ENCODE results near the gene MYO10. TPM values are rescaled to one million over a fixed set of nuclear protein-coding genes. Genes with fewer than 3 reads are reported as not detected.

MYO10 gene
- total RNA-seq, 1 donor from 2014 or later, result 67.0 TPM

GRCh38 chr5:16809395-16810207 lies 126.5 kb downstream of the MYO10 start:
- H3K4me3 ChIP-seq, result no peak overlapping the region

GRCh38 chr5:16809010-16809394 lies 127.1 kb downstream of the MYO10 start:
- H3K36me3 ChIP-seq, result no peaks in the 10 kb centered on the region
- intact Hi-C loops (cut with DNase I), result no loop called here
- H3K9me3 ChIP-seq, result no peaks in the 10 kb centered on the region
- peaks cover 37% of the 10 kb centered on the region for H3K4me1 ChIP-seq
- no peak for TF ChIP-seq CTCF (IDR thresholded peaks at IDR 0.05)
- DNase-seq (no peak), ATAC-seq (no peak)
- peak overlapping the region; percentile 58 for H3K27ac ChIP-seq
- no peak overlapping the region for H3K4me3 ChIP-seq
- no peaks in the 10 kb centered on the region for H3K27me3 ChIP-seq

More at GRCh38 chr5:16809395-16810207, 126.5 kb downstream of the MYO10 start:
- intact Hi-C loops (cut with DNase I), result no loop called here
- ATAC-seq (peak; percentile 70), DNase-seq (no peak)
- TF ChIP-seq CTCF (IDR thresholded peaks at IDR 0.05), result no peak
- H3K27me3 ChIP-seq, result no peaks in the 10 kb centered on the region
- H3K36me3 ChIP-seq, result no peaks in the 10 kb centered on the region
- peak overlapping the region; percentile 58 for H3K27ac ChIP-seq
- peaks cover 37% of the 10 kb centered on the region for H3K4me1 ChIP-seq
- H3K9me3 ChIP-seq, result no peaks in the 10 kb centered on the region

DNA sequence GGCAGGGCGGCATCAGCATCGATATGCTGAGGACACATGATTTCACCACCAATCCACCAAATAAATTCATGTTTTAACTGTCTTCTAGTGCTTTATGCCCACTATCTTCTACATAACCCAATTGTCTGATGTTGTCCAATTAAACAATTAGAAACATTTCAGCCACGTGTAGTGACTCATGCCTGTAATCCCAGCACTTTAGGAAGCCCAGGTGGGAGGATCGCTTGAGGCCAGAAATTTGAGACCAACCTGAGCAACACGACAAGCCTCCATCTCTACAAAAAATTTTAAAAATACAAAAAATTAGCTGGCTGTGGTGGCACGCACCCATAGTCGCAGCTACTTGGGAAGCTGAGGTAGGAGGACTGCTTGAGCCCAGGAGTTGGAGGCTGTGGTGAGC lies 128.1 kb downstream of the MYO10 start:
- Histone ChIP-seq H3K9me3 (no peaks in the 10 kb centered on the region), H3K36me3 (no peaks in the 10 kb centered on the region), H3K27me3 (no peaks in the 10 kb centered on the region), H3K4me1 (peaks cover 37% of the 10 kb centered on the region), H3K27ac (no peak overlapping the region), H3K4me3 (no peak overlapping the region)
- ATAC-seq (no peak), DNase-seq (no peak)
- intact Hi-C loops (cut with DNase I), result no loop called here
- TF ChIP-seq CTCF (IDR thresholded peaks at IDR 0.05), result no peak

GRCh38 chr5:16807547-16807864 lies 128.6 kb downstream of the MYO10 start:
- Histone ChIP-seq H3K4me3 (no peak overlapping the region), H3K9me3 (no peaks in the 10 kb centered on the region), H3K27ac (no peak overlapping the region), H3K36me3 (no peaks in the 10 kb centered on the region), H3K4me1 (peaks cover 34% of the 10 kb centered on the region), H3K27me3 (no peaks in the 10 kb centered on the region)
- intact Hi-C loops (cut with DNase I), result no loop called here
- TF ChIP-seq CTCF (IDR thresholded peaks at IDR 0.05), result no peak
- ATAC-seq (no peak), DNase-seq (no peak)

DNA sequence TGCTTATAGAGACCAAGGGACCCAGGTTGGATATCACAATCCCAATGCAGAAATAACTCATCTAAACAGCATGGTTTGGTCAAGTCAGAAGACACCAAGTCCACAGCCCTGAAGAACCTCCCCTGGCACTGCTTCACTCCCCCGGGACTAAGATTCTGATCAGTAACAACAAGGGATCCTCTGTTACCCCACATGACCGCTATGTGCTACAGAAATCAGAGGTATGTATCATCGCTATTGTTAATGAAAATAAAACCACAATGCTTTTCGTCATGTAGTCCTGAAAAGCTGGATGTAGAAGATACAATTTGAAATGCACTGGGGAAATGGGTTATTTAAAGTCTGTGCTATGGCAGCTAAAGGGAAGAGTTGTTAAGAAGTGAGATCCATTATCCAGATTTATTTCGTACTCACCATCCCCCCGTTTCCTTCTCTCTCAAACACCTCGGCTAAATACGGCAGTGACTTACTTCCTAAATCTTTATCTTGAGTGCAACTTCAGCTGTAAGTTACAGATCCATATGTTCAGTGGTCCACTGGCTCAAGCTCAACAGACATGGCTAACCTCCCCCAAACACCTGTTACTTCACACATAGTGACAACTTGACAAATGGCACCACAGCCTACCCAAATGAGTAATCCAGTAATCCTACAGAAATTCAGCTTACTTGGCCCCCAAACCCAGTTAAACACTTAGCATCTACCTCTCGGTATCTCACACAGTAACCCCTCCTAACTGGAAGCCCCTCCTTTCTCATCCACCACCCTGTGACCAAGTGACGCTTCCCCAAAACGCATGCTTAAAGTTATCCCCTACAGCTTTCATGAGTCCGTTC lies 129.2 kb downstream of the MYO10 start:
- TF ChIP-seq CTCF (IDR thresholded peaks at IDR 0.05), result no peak
- intact Hi-C loops (cut with DNase I), result no loop called here

More for the DNA sequence above, 129.2 kb downstream of the MYO10 start:
- no peaks in the 10 kb centered on the region for H3K9me3 ChIP-seq
- H3K36me3 ChIP-seq, result no peaks in the 10 kb centered on the region
- H3K27me3 ChIP-seq, result no peaks in the 10 kb centered on the region
- H3K4me3 ChIP-seq, result no peak overlapping the region
- DNase-seq (no peak), ATAC-seq (no peak)
- no peak overlapping the region for H3K27ac ChIP-seq
- H3K4me1 ChIP-seq, result peaks cover 28% of the 10 kb centered on the region
